ENCODE measurements around the gene ANKRD42. TPM values are rescaled to one million over a fixed set of nuclear protein-coding genes. Genes with fewer than 3 reads are reported as not detected.

The ANKRD42 gene
- total and polyA plus RNA-seq, 2 experiments from 2014 or later: 9.2 to 9.7 TPM

- Histone ChIP-seq H3K4me2 (no peak overlapping the region), H3K4me1 (ENCODE audit: insufficient read depth) (peaks cover 3% of the 10 kb centered on the region), H3K79me2 (peaks cover 28% of the 10 kb centered on the region), H3K36me3 (replicated peaks; ENCODE audit: insufficient read depth, low read depth) (no peaks in the 10 kb centered on the region), H3K4me3 (no peak overlapping the region), H3K9me3 (ENCODE audit: low read depth) (no peaks in the 10 kb centered on the region), H4K20me1 (ENCODE audit: insufficient read depth, poor library complexity, severe bottlenecking) (peaks cover 3% of the 10 kb centered on the region), H2AFZ (no peak overlapping the region), H3K9me2 (replicated peaks; ENCODE audit: insufficient read depth) (no peaks in the 10 kb centered on the region), H3K27me3 (no peaks in the 10 kb centered on the region), H3K27ac (no peak overlapping the region)
- TF ChIP-seq EZH2phosphoT487 (IDR thresholded peaks at IDR 0.05; ENCODE audit: low read depth, severe bottlenecking, unreplicated experiment) (no peak), CTCF (IDR thresholded peaks at IDR 0.05; ENCODE audit: poor library complexity) (no peak), EZH2 (IDR thresholded peaks at IDR 0.05; ENCODE audit: borderline replicate concordance) (no peak)
- no peak for DNase-seq (ENCODE audit: low spot score)
Measured at GRCh38 chr11:83278351-83278750, 84.8 kb downstream of the ANKRD42 start.

GRCh38 chr11:83280256-83280655 is 86.7 kb downstream of the ANKRD42 start:
- Histone ChIP-seq H3K27me3 (no peaks in the 10 kb centered on the region), H3K9me2 (replicated peaks; ENCODE audit: insufficient read depth) (no peaks in the 10 kb centered on the region), H3K4me1 (ENCODE audit: insufficient read depth) (peaks cover 11% of the 10 kb centered on the region), H3K79me2 (peaks cover 47% of the 10 kb centered on the region), H3K9me3 (ENCODE audit: low read depth) (no peaks in the 10 kb centered on the region), H2AFZ (no peak overlapping the region), H3K27ac (no peak overlapping the region), H4K20me1 (ENCODE audit: insufficient read depth, poor library complexity, severe bottlenecking) (peaks cover 3% of the 10 kb centered on the region), H3K4me3 (no peak overlapping the region), H3K36me3 (replicated peaks; ENCODE audit: insufficient read depth, low read depth) (no peaks in the 10 kb centered on the region), H3K4me2 (no peak overlapping the region)
- DNase-seq (ENCODE audit: low spot score): no peak
- TF ChIP-seq EZH2phosphoT487 (IDR thresholded peaks at IDR 0.05; ENCODE audit: low read depth, severe bottlenecking, unreplicated experiment): no peak
- TF ChIP-seq CTCF (IDR thresholded peaks at IDR 0.05; ENCODE audit: poor library complexity): no peak
- TF ChIP-seq EZH2 (IDR thresholded peaks at IDR 0.05; ENCODE audit: borderline replicate concordance): no peak
- WGBS (ENCODE audit: low lambda C conversion rate, missing lambda C conversion rate): 67% methylated on average over 1 of the region's 1 CpG

GRCh38 chr11:83282084-83282716 is 88.7 kb downstream of the ANKRD42 start:
- H3K36me3 ChIP-seq (replicated peaks; ENCODE audit: insufficient read depth, low read depth): no peaks in the 10 kb centered on the region
- no peak for TF ChIP-seq EZH2 (IDR thresholded peaks at IDR 0.05; ENCODE audit: borderline replicate concordance)
- no peak for TF ChIP-seq CTCF (IDR thresholded peaks at IDR 0.05; ENCODE audit: poor library complexity)
- no peak for TF ChIP-seq EZH2phosphoT487 (IDR thresholded peaks at IDR 0.05; ENCODE audit: low read depth, severe bottlenecking, unreplicated experiment)
- no peak for DNase-seq (ENCODE audit: low spot score)
- peaks cover 3% of the 10 kb centered on the region for H4K20me1 ChIP-seq (ENCODE audit: insufficient read depth, poor library complexity, severe bottlenecking)
- H3K27me3 ChIP-seq: no peaks in the 10 kb centered on the region
- WGBS (ENCODE audit: low lambda C conversion rate, missing lambda C conversion rate): 49% methylated on average over 4 of the region's 4 CpGs
- no peak overlapping the region for H3K27ac ChIP-seq
- H3K4me2 ChIP-seq: peak overlapping the region; percentile 93
- H3K4me3 ChIP-seq: no peak overlapping the region
- H3K9me2 ChIP-seq (replicated peaks; ENCODE audit: insufficient read depth): no peaks in the 10 kb centered on the region
- H2AFZ ChIP-seq: no peak overlapping the region
- no peaks in the 10 kb centered on the region for H3K9me3 ChIP-seq (ENCODE audit: low read depth)
- H3K79me2 ChIP-seq: peaks cover 49% of the 10 kb centered on the region
- H3K4me1 ChIP-seq (ENCODE audit: insufficient read depth): peaks cover 11% of the 10 kb centered on the region
